HG03066 (cell line): ENCODE measurements around the gene CST9L.

ENCODE experiments used
- ATAC-seq: cut with Tn5 transposase; IDR thresholded peaks from one replicate; pipeline ENCODE4 v1.9.1; 2021; ENCODE audit warnings: low read depth; ENCODE audit not compliant: unreplicated experiment

CST9L gene

DNA sequence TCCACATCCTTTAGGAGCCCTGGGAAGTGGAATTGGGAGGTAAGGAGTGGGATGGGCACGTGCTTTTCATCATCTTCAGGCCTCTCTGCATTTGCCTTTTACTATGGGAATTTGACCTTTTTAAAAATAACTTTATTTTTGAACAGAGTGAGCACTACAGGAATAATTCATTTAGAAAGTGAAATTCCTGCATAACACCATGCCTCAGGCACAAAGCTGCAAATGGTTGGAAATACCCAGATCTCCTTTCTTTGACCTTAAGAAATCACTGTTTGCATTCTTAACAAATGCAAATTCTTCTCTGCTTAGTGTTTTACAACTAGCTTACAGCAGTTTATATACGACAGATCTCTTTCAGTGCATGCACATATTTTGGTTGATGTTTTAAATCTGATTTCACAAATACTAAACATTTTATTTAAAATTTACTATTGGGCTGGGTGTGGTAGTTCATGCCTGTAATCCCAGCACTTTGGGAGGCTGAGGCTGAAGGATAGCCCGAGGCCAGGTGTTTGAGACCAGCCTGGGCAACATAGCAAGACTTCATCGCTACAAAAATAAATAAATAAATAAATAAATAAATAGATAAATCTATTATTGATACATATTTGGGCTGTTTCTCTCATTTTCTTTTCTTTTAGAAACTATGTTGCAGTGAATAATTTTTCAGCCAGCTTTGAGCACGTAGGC is 52.9 kb downstream of the CST9L start:
- ATAC-seq, result no peak

DNA sequence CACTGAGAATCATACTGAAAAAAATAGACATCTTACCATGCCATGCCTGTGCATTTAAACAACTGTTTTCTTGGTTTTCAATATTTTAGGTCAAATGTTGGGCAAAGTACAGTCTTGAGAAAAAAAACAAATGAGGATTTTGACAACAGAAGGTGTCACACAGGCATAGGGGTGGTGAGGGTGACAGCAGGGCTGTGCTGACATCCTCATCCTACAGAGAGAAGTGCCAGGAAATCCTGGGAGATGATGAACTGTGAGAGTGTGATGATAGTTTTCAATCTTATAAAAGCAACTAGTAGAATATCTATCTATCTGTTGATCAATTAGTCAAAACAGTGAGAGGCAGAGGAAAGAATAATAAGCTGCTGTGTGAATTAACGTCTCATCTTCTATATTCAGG is 53.4 kb downstream of the CST9L start:
- ATAC-seq, result no peak
